Measurements from ENCODE around the gene MTSS2.

MTSS2 gene

GRCh38 chr16:70713824-70714223 lies 28.0 kb upstream of the MTSS2 start:
- no peak for DNase-seq

- DNase-seq = no peak
Observed at GRCh38 chr16:70713342-70713741, 27.5 kb upstream of the MTSS2 start.

- DNase-seq = no peak
Observed at GRCh38 chr16:70712942-70713341, 27.1 kb upstream of the MTSS2 start.

GRCh38 chr16:70712359-70712758 lies 26.5 kb upstream of the MTSS2 start:
- no peak for DNase-seq

- DNase-seq = no peak
Observed at GRCh38 chr16:70711211-70712031, 25.6 kb upstream of the MTSS2 start.

- no peak for DNase-seq
Observed at GRCh38 chr16:70710422-70711210, 24.8 kb upstream of the MTSS2 start.

- DNase-seq = no peak
Observed at GRCh38 chr16:70709942-70710341, 24.1 kb upstream of the MTSS2 start.

- no peak for DNase-seq
Observed at GRCh38 chr16:70709457-70709856, 23.6 kb upstream of the MTSS2 start.

GRCh38 chr16:70708366-70709246 lies 22.8 kb upstream of the MTSS2 start:
- no peak for DNase-seq

- no peak for DNase-seq
Observed at GRCh38 chr16:70706948-70707465, 21.2 kb upstream of the MTSS2 start.

- no peak for DNase-seq
Observed at GRCh38 chr16:70705056-70705455, 19.2 kb upstream of the MTSS2 start.

- DNase-seq = no peak
Observed at GRCh38 chr16:70704586-70704985, 18.7 kb upstream of the MTSS2 start.

- DNase-seq = no peak
Observed at GRCh38 chr16:70703835-70704381, 18.1 kb upstream of the MTSS2 start.

GRCh38 chr16:70703041-70703834 lies 17.4 kb upstream of the MTSS2 start:
- no peak for DNase-seq

GRCh38 chr16:70702624-70703023 lies 16.8 kb upstream of the MTSS2 start:
- no peak for DNase-seq

- DNase-seq = no peak
Observed at GRCh38 chr16:70701998-70702397, 16.1 kb upstream of the MTSS2 start.

GRCh38 chr16:70701596-70701995 lies 15.7 kb upstream of the MTSS2 start:
- no peak for DNase-seq

- DNase-seq = no peak
Observed at GRCh38 chr16:70701036-70701435, 15.2 kb upstream of the MTSS2 start.

- DNase-seq = no peak
Observed at GRCh38 chr16:70700101-70701020, 14.5 kb upstream of the MTSS2 start.

- DNase-seq = no peak
Observed at GRCh38 chr16:70699696-70700095, 13.8 kb upstream of the MTSS2 start.

GRCh38 chr16:70698901-70699300 lies 13.0 kb upstream of the MTSS2 start:
- DNase-seq = no peak
